GM19025 (cell line): Measurements from ENCODE around the gene IDUA.
"Not testable (repeated sequence)": the region's sequence is repeated elsewhere in the genome, so short reads cannot be mapped to it uniquely, and the experiment has no call there.

Source experiments
- ATAC-seq: cut with Tn5 transposase; IDR thresholded peaks from one replicate; pipeline ENCODE4 v1.9.1; 2021; ENCODE audit warnings: mild to moderate bottlenecking, low read depth, moderate library complexity; ENCODE audit not compliant: unreplicated experiment

IDUA gene

GRCh38 chr4:986879-987623 is at the start of gene IDUA:
Gene IDUA (plus strand): TSS chr4:987044. CDS start chr4:987085, 41 bp downstream.
- ATAC-seq, result peak; percentile 79

- not testable (repeated sequence) for ATAC-seq
These were observed 47.3 kb upstream of the IDUA start for GRCh38 chr4:939508-939907.

DNA sequence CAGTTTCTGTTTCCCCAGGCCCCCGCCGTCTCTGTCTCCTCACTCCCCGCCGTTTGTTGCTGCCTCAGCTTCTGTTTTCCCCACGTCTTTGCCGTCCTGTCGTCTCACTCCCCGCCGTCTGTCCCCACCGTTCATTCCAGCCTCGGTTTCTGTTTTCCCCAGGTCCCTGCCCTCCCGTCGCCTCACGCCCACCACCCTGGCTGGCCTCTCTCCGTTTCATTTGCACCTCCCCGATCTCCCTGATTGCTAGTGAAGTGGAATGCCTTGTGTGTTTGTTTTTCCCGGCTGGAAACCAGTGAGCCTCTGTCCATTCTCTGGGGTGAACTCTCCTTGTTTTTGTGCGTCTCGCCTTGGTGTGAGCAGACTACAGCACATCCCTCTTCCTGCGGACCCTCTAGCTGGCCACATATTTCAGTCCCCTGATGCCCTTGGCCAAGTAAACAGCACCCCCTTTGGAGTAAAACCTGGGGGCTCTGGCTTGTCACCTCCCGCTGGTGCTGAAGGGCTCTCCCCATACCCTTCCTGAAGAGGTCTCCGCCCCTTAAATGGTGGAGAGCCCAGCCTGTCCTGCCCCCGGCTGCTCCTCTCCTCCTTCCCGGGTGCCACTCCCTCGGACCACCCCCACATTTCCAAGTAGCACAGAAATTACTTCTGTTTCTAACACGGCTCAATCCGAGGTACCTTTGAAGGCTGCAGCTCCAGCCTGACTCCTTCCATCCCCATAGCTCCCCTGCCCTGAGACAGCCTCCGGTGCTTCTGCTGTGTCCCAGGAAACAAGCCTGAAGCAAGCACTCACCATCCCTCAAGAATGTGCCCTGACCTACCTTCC is 41.4 kb upstream of the IDUA start:
- no peak for ATAC-seq

DNA sequence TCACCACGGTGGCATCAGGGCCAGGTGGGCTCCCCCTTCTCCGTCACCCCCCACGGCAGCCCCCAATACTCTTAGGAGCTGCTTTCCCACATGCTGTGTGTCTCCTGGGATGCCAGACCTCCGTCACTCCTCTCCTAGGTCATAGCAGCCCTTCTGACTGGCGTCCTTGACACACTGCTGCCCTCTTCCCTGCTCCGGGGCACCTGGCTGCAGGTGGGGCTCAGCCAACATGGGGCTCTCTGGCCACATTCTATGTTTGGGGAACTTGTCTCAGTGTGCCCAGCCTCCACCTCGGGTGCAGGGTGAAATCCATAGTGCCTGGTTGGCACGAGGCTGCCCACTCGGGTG is 40.8 kb upstream of the IDUA start:
- no peak for ATAC-seq

GRCh38 chr4:946517-947471 is 40.0 kb upstream of the IDUA start:
- ATAC-seq, result no peak

GRCh38 chr4:947491-947971 is 39.3 kb upstream of the IDUA start:
- no peak for ATAC-seq

GRCh38 chr4:948101-948935 is 38.5 kb upstream of the IDUA start:
- ATAC-seq, result no peak

- ATAC-seq, result no peak
These were observed 37.9 kb upstream of the IDUA start for GRCh38 chr4:948936-949300.

- no peak for ATAC-seq
These were observed 37.2 kb upstream of the IDUA start for GRCh38 chr4:949656-950055.

DNA sequence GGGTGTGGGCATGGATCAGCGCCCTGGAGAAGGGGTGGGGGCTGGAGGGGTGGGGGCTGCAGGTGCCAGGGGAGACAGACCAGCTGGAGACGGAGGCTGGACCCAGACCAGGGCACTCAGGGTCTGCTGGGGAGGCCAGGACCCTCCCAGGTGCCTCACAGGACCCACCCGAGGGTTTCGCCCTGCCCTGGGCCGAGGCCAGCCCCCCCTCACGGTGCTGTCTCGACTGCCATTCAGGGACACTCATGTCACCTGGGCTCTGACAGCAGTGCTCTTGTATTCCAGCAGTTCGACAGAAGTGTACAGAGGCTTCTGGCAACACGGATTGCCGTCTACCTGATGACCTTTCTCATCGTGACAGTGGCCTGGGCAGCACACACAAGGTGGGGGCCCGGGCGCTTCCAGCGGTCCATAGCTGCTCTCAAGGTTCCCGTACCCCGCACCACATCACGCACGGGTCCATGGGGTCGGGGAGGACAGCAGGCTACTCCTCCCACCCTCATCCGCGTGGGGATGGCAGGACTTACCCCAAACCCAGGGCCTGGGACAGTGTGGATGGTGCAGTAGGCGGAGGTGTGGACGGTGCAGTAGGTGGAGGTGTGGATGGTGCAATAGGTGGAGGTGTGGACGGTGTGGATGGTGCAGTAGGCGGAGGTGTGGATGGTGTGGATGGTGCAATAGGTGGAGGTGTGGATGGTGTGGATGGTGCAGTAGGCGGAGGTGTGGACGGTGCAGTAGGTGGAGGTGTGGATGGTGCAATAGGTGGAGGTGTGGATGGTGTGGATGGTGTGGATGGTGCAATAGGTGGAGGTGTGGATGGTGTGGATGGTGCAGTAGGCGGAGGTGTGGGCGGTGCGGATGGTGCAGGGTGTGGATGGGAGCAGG is 36.5 kb upstream of the IDUA start:
- ATAC-seq, result no peak

- no peak for ATAC-seq
These were observed 35.7 kb upstream of the IDUA start for GRCh38 chr4:951186-951585.

GRCh38 chr4:951594-952468 is 35.0 kb upstream of the IDUA start:
- no peak for ATAC-seq

DNA sequence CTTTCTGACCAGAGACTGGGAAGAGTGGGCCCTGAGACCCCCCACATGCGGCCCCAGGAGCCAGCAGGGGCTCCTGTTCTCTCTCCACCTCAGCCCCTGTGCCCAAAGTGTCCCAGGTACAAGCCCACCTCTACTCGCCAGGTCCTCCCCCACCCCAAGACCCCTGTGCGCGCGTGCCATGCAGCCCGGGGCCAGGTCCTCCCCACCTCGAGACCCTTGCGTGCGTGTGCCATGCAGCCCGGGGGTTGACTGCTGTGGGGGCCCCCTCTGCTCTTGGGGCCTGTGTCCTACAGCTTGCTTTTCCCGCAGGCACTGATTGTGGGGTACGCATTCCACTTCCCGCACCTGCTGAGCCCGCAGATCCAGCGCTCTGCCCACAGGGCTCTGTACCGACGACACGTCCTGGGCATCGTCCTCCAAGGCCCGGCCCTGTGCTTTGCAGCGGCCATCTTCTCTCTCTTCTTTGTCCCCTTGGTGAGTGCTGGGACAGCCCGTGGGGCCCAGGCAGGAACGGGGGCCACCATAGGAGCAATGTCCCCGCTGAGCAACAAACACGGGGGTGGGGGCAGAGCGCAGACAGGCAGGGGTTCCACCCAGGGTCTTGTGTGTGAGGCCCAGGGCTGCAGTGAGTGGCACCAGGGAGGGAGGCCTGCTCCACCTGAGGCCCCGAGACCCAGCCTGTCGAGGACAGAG is 33.8 kb upstream of the IDUA start:
- no peak for ATAC-seq

- ATAC-seq, result no peak
These were observed 33.3 kb upstream of the IDUA start for GRCh38 chr4:953574-953915.

- no peak for ATAC-seq
These were observed 32.4 kb upstream of the IDUA start for GRCh38 chr4:954211-955020.

DNA sequence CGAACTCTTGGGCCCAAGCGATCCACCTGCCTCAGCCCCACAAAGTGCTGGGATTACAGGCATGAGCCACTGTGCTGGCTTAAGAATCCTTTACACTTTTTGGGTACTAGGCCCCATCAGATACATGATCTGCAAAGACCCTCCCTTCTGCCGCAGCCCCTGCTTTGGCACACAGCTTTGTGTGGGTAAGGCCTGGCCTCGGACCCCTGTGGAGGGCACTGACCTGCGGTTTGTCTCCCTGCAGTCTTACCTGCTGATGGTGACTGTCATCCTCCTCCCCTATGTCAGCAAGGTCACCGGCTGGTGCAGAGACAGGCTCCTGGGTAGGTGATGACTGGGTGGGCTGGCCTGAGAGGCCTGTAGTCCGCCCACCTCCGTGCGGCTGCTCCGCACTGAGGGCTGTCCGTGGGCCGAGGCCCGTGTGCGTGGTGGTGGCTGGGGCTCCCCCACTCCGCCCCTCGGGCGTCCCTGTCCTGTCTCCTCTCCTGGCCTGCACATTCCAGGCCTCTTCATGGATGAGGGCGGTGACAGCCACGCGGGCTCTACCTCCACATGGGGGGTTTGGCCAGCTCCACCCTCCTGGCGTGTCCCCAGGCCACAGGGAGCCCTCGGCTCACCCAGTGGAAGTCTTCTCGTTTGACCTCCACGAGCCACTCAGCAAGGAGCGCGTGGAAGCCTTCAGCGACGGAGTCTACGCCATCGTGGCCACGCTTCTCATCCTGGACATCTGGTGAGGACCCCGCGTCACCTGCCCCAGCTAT is 31.5 kb upstream of the IDUA start:
- ATAC-seq, result no peak
